ENCODE results near the gene NLRC3.

Gene NLRC3

GRCh38 chr16:3623642-3624041 is 46.4 kb upstream of the NLRC3 start:
- peak; percentile 28; the same call in 2 of the 3 replicates for ATAC-seq
- TF ChIP-seq GLIS3 (CRISPR knock-in tag; IDR thresholded peaks at IDR 0.05) (no peak), TCF4 (CRISPR knock-in tag; IDR thresholded peaks at IDR 0.05; ENCODE audit: borderline replicate concordance) (no peak), ZFP3 (CRISPR knock-in tag; IDR thresholded peaks at IDR 0.05) (no peak), RARB (CRISPR knock-in tag; IDR thresholded peaks at IDR 0.05) (no peak)

- ATAC-seq = no peak; the same call in 2 of the 3 replicates
- TF ChIP-seq ISL1 (CRISPR knock-in tag; IDR thresholded peaks at IDR 0.05) = no peak
- no peak for TF ChIP-seq CSDC2 (CRISPR knock-in tag; IDR thresholded peaks at IDR 0.05)
- no peak for TF ChIP-seq ARNTL (CRISPR knock-in tag; IDR thresholded peaks at IDR 0.05; ENCODE audit: borderline replicate concordance, low read depth)
- TF ChIP-seq TSHZ2 (CRISPR knock-in tag; IDR thresholded peaks at IDR 0.05) = no peak
- TF ChIP-seq GLIS3 (CRISPR knock-in tag; IDR thresholded peaks at IDR 0.05) = no peak
- no peak for TF ChIP-seq ZNF565 (CRISPR knock-in tag; conservative IDR thresholded peaks at IDR 0.05; ENCODE audit: low read depth)
- no peak for TF ChIP-seq ZFP30 (CRISPR knock-in tag; IDR thresholded peaks at IDR 0.05)
- no peak for TF ChIP-seq RARB (CRISPR knock-in tag; IDR thresholded peaks at IDR 0.05)
- no peak for TF ChIP-seq BACH2 (CRISPR knock-in tag; IDR thresholded peaks at IDR 0.05; ENCODE audit: borderline replicate concordance)
- TF ChIP-seq PATZ1 (CRISPR knock-in tag; IDR thresholded peaks at IDR 0.05; ENCODE audit: borderline replicate concordance) = no peak
- TF ChIP-seq ZNF70 (CRISPR knock-in tag; IDR thresholded peaks at IDR 0.05) = no peak
- no peak for TF ChIP-seq ZC3H10 (CRISPR knock-in tag; IDR thresholded peaks at IDR 0.05)
- TF ChIP-seq ESRRG (CRISPR knock-in tag; IDR thresholded peaks at IDR 0.05) = no peak
- no peak for TF ChIP-seq SNAI2 (CRISPR knock-in tag; IDR thresholded peaks at IDR 0.05)
- no peak for TF ChIP-seq PPARA (CRISPR knock-in tag; IDR thresholded peaks at IDR 0.05; ENCODE audit: borderline replicate concordance)
- TF ChIP-seq ZNF8 (CRISPR knock-in tag; IDR thresholded peaks at IDR 0.05) = no peak
- TF ChIP-seq TOX (CRISPR knock-in tag; IDR thresholded peaks at IDR 0.05; ENCODE audit: borderline replicate concordance) = no peak
- no peak for TF ChIP-seq ZFP3 (CRISPR knock-in tag; IDR thresholded peaks at IDR 0.05)
- no peak for TF ChIP-seq CREB5 (CRISPR knock-in tag; IDR thresholded peaks at IDR 0.05; ENCODE audit: low read depth)
- TF ChIP-seq OSR1 (CRISPR knock-in tag; IDR thresholded peaks at IDR 0.05) = no peak
Measured at GRCh38 chr16:3618769-3619141, 41.6 kb upstream of the NLRC3 start.

GRCh38 chr16:3612510-3613466 is 35.6 kb upstream of the NLRC3 start:
- no peak for ATAC-seq

More at GRCh38 chr16:3612510-3613466, 35.6 kb upstream of the NLRC3 start:
- TF ChIP-seq TCF4 (CRISPR knock-in tag; IDR thresholded peaks at IDR 0.05; ENCODE audit: borderline replicate concordance) = no peak
- TF ChIP-seq BACH2 (CRISPR knock-in tag; IDR thresholded peaks at IDR 0.05; ENCODE audit: borderline replicate concordance) = no peak
- no peak for TF ChIP-seq ZNF70 (CRISPR knock-in tag; IDR thresholded peaks at IDR 0.05)
- TF ChIP-seq PPARA (CRISPR knock-in tag; IDR thresholded peaks at IDR 0.05; ENCODE audit: borderline replicate concordance) = no peak
- no peak for TF ChIP-seq GLIS3 (CRISPR knock-in tag; IDR thresholded peaks at IDR 0.05)
- no peak for TF ChIP-seq CSDC2 (CRISPR knock-in tag; IDR thresholded peaks at IDR 0.05)
- TF ChIP-seq ZFP3 (CRISPR knock-in tag; IDR thresholded peaks at IDR 0.05) = no peak
- TF ChIP-seq OSR1 (CRISPR knock-in tag; IDR thresholded peaks at IDR 0.05) = no peak
- no peak for TF ChIP-seq ESRRG (CRISPR knock-in tag; IDR thresholded peaks at IDR 0.05)
- no peak for TF ChIP-seq ZNF8 (CRISPR knock-in tag; IDR thresholded peaks at IDR 0.05)
- TF ChIP-seq CSRNP3 (CRISPR knock-in tag; IDR thresholded peaks at IDR 0.05) = no peak
- no peak for TF ChIP-seq SNAI2 (CRISPR knock-in tag; IDR thresholded peaks at IDR 0.05)
